GM12801 (cell line): Measurements from ENCODE around the gene ASB10.

Experiments
- TF ChIP-seq, protein P1 (sequence below): IDR thresholded peaks from one replicate; pipeline ENCODE4 v1.5.1; 2011; ENCODE audit warnings: control low read depth; ENCODE audit not compliant: insufficient read length; ENCODE audit errors: extremely low read depth

ASB10 gene

DNA sequence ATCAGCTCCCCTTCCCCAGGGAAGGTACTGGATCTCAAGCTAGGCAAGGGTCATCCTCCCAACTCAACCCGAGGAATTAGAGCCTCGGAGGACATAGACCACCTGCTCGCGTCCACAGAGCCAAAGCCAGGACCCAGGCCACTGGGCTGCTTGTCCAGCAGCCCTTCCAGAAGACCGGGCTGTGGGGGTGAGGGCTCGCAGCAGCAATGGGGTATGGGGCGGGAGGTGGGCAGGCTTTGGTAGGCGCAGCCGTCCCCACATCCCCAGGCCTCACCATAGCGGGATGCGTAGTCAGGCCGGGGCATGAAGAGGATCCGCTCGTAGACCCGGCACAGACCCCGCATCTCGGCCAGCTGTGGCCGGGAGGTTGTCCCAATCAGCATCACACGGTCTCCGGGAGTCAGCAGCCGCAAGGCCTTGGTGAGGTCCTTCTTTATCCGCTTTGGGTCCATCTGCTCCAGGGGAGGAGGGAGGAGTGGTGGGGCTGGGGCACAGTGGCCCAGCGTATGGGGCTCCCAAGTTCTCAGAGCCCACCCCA lies 5.0 kb upstream of the ASB10 start:
- TF ChIP-seq, protein P1, sequence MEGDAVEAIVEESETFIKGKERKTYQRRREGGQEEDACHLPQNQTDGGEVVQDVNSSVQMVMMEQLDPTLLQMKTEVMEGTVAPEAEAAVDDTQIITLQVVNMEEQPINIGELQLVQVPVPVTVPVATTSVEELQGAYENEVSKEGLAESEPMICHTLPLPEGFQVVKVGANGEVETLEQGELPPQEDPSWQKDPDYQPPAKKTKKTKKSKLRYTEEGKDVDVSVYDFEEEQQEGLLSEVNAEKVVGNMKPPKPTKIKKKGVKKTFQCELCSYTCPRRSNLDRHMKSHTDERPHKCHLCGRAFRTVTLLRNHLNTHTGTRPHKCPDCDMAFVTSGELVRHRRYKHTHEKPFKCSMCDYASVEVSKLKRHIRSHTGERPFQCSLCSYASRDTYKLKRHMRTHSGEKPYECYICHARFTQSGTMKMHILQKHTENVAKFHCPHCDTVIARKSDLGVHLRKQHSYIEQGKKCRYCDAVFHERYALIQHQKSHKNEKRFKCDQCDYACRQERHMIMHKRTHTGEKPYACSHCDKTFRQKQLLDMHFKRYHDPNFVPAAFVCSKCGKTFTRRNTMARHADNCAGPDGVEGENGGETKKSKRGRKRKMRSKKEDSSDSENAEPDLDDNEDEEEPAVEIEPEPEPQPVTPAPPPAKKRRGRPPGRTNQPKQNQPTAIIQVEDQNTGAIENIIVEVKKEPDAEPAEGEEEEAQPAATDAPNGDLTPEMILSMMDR, result no peak

- TF ChIP-seq, protein P1, result no peak
Observed at GRCh38 chr7:151191544-151191943, 4.5 kb upstream of the ASB10 start.

DNA sequence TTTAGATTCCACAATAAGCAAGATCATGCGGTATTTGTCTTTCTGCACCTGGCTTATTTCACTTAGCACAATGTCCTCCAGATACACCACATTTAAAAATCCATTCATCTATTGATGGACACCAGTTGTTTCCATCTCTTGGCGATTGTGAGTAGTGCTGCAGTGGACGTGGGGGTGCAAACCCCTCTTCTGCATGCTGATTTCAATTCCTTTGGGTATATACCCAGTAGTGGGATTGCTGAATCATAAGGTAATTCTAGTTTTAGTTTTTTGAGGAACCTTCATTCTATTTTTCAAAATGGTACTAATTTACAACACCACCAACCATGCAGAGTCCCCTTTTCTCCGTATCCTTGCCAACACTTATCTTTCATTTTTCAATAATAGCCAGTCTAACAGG lies 2.0 kb upstream of the ASB10 start:
- TF ChIP-seq, protein P1, result no peak

DNA sequence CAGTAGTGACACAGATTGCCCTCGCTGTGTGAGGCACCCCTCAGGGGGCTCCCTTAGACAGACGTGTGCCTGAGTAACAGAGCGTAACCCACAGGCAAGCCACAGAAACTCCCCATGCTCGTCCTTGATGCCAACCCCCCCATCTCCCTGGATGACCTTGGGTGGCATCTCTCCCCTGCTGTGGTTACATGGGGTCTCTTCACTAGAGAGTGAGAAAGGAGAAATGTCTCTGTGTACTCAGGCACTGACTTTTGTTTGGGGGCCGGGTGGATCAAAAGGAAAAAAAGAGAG lies 1.1 kb upstream of the ASB10 start:
- TF ChIP-seq, protein P1, result no peak

GRCh38 chr7:151187409-151188251 lies 580 bp upstream of the ASB10 start:
- TF ChIP-seq, protein P1, result no peak

DNA sequence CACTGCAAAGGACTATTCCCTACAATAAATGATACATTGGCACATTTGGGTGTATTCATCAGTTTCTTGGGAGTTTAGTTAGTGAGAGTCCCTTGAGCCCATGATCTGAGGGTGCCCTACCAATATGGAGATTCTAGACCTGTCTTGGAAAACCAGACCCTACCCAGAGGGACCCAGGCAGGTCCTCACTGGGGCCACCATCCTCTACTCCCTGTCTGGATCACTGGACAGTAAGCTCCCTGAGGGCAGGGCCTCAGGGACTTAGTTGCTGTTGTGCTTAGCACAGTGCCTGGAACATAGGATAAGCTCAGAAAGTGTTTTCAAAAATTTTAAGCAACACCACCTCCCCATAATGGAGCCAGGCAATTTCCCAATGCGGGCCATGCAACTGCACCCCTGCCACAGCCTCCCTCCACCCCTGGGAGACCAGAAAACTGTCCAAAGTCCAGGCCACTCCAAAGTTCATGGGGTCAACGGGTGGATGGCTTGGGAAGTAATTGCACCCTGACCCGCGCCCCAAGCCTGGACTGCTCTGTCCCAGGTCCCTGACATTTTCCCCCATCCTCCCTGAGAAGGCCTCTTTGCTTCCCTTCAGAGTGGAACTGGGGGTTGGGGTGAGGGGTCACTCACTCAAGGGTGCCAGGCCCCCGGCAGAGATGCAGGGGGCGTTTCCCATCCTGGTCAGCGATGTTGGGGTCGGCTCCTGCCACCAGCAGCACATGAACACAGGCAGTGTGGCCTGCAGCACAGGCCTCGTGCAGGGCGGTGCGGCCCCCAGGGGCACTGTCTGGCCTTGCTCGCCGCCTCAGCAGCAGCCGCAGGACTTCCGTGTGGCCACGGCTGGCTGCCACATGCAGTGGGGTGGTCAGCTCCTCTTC lies 1.0 kb downstream of the ASB10 start:
- TF ChIP-seq, protein P1, result no peak

- TF ChIP-seq, protein P1, result no peak
Observed at GRCh38 chr7:151181011-151181431, 6.0 kb downstream of the ASB10 start.
